K562 (cell line): ENCODE data around the gene TAF5L. TPM values are rescaled to one million over a fixed set of nuclear protein-coding genes. Genes with fewer than 3 reads are reported as not detected.

ENCODE experiments used
- ATAC-seq: fragments of 200-7000 bp; cut with Tn5 transposase; 3 replicates; pipeline ENCODE4 v1.9.1; 2020; ENCODE audit warnings: moderate library complexity
- BruUV-seq: library from RNA; stranded (reverse); fragments of 400-500 nt; replicated peaks from 2 replicates; lab custom pipeline; 2021; lab: Mats Ljungman, UMichigan
- CTCF ChIA-PET: fragments of 300-600 bp; formaldehyde crosslinking; extraction: SDS; loops from one replicate; lab custom pipeline; 2021; ENCODE audit warnings: low intra/inter-chr PET ratio; lab: Yijun Ruan, JAX
- POLR2A ChIA-PET: fragments of 300-600, 350-650 bp; sonication (Branson Sonifier 250); formaldehyde crosslinking; extraction: SDS; loops from one replicate; lab custom pipeline; 2021; ENCODE audit warnings: antibody characterized with exemption, inconsistent platforms; lab: Yijun Ruan, JAX
- DNase-seq, 4 experiments: peaks; one replicate each; pipeline versions ENCODE4 v3.0.0 to v3.0.0-alpha.2; 2011 to 2018; ENCODE audit warnings: low spot score in 3 of 4, mixed read lengths in 3 of 4; ENCODE audit errors: extremely low read depth in 1 of 4
- FAIRE-seq: peaks from 2 replicates; lab custom pipeline; 2011; peaks lifted over from hg19 to GRCh38; lab: Jason Lieb, UNC
- H2AFZ ChIP-seq: 2 replicates; pipeline ENCODE4 v1.6.0; 2011; ENCODE audit warnings: low read depth, low read length, control low read depth, inconsistent platforms
- H3K27ac ChIP-seq: fragments of 200-600 bp; 3 replicates; pipeline ENCODE4 v1.8.0; 2011; ENCODE audit warnings: low read depth, mild to moderate bottlenecking, control low read depth, inconsistent platforms, low read length, moderate library complexity, mixed read lengths; ENCODE audit errors: extremely low read depth
- H3K27me3 ChIP-seq, 2 experiments: fragments of 300-600 bp in 1 of 2; 2 replicates in 1 of 2; 3 replicates in 1 of 2; pipeline versions ENCODE4 v1.6.0 to v1.8.0; 2011; ENCODE audit warnings: inconsistent platforms in 2 of 2, low read length in 2 of 2, mild to moderate bottlenecking in 1 of 2, mixed read lengths in 1 of 2, moderate library complexity in 1 of 2; ENCODE audit not compliant: control insufficient read depth in 2 of 2, insufficient read depth in 2 of 2
- H3K36me3 ChIP-seq: fragments of 300-600 bp; 3 replicates; pipeline ENCODE4 v1.8.0; 2011; ENCODE audit warnings: mild to moderate bottlenecking, low read length, inconsistent platforms; ENCODE audit not compliant: control insufficient read depth, insufficient read depth
- H3K4me1 ChIP-seq, 2 experiments: fragments of 200-600 bp in 1 of 2; replicated peaks in 1 of 2; 2 replicates in 1 of 2; 3 replicates in 1 of 2; pipeline versions ENCODE4 v1.5.1 to v1.8.0; 2011; ENCODE audit warnings: inconsistent platforms in 2 of 2, low read length in 2 of 2, mild to moderate bottlenecking in 1 of 2, mixed read lengths in 1 of 2, moderate library complexity in 1 of 2; ENCODE audit not compliant: control insufficient read depth in 2 of 2, insufficient read depth in 2 of 2
- H3K4me2 ChIP-seq: 2 replicates; pipeline ENCODE4 v1.6.1; 2011; ENCODE audit warnings: low read length, control low read depth, inconsistent platforms, mixed read lengths; ENCODE audit not compliant: insufficient read depth
- H3K4me3 ChIP-seq: fragments of 200-600 bp; sonication (generic), shearing (Covaris generic); 2 replicates; pipeline ENCODE4 v1.5.1; 2016; ENCODE audit warnings: control low read depth, inconsistent platforms
- H3K79me2 ChIP-seq: fragments of 200-600 bp; 3 replicates; pipeline ENCODE4 v1.8.0; 2011; ENCODE audit warnings: low read length, inconsistent platforms; ENCODE audit not compliant: control insufficient read depth, insufficient read depth
- H3K9ac ChIP-seq, 2 experiments: 2 replicates each; pipeline versions ENCODE4 v1.6.0 to v1.6.1; 2011; ENCODE audit warnings: low read depth in 2 of 2, low read length in 2 of 2, control low read depth in 1 of 2, inconsistent platforms in 1 of 2, mild to moderate bottlenecking in 1 of 2, mixed read lengths in 1 of 2; ENCODE audit not compliant: insufficient read depth in 1 of 2
- H3K9me1 ChIP-seq: one replicate; pipeline ENCODE4 v1.6.0; 2011; ENCODE audit warnings: inconsistent platforms, mild to moderate bottlenecking, low read length, moderate library complexity; ENCODE audit not compliant: control insufficient read depth, insufficient read depth
- H3K9me3 ChIP-seq: replicated peaks from 2 replicates; pipeline ENCODE4 v1.5.1; 2011; ENCODE audit warnings: low read depth, low read length, inconsistent platforms; ENCODE audit not compliant: control insufficient read depth, insufficient read depth
- H4K20me1 ChIP-seq: replicated peaks from 2 replicates; pipeline ENCODE4 v1.6.1; 2011; ENCODE audit warnings: low read length, inconsistent platforms, mixed read lengths; ENCODE audit not compliant: control insufficient read depth, insufficient read depth
- DDX20 ChIP-seq: fragments of 450-650 bp; IDR thresholded peaks from 2 replicates; pipeline ENCODE4 v1.6.1; 2016; ENCODE audit warnings: missing genetic modification characterization, low read depth, mild to moderate bottlenecking, missing compliant biosample characterization, moderate library complexity
- DLX4 ChIP-seq: fragments of 250-450 bp; sonication (Bioruptor Pico); IDR thresholded peaks from 2 replicates; pipeline ENCODE4 v1.6.1; 2021; ENCODE audit warnings: mild to moderate bottlenecking
- HEY1 ChIP-seq: fragments of 250-450 bp; sonication (Bioruptor Pico); IDR thresholded peaks from 2 replicates; pipeline ENCODE4 v1.5.0; 2020; ENCODE audit warnings: mild to moderate bottlenecking, moderate library complexity, borderline replicate concordance
- ILF3 ChIP-seq: fragments of 450-650 bp; IDR thresholded peaks from 2 replicates; pipeline ENCODE4 v1.6.1; 2018; ENCODE audit warnings: antibody characterized with exemption, mild to moderate bottlenecking, moderate library complexity, borderline replicate concordance
- MAFG ChIP-seq: fragments of 450-650 bp; conservative IDR thresholded peaks from 2 replicates; pipeline ENCODE4 v1.6.1; 2016; ENCODE audit warnings: missing genetic modification characterization, missing compliant biosample characterization
- SNIP1 ChIP-seq: fragments of 450-650 bp; IDR thresholded peaks from 2 replicates; pipeline ENCODE4 v1.7.1; 2017; ENCODE audit warnings: low read depth, mild to moderate bottlenecking
- WGBS: fragments of 100-300 bp; shearing (Covaris generic); methylation state at CpG from one replicate; pipeline ENCODE4 v1.1.6; 2016; ENCODE audit warnings: low coverage, mixed read lengths; ENCODE audit not compliant: insufficient coverage; ENCODE audit errors: missing lambda C conversion rate; 5-methylcytosine and 5-hydroxymethylcytosine counted together
- in situ Hi-C: fragments of 300-500 bp; cut with MboI; formaldehyde crosslinking; loops from 4 replicates; pipeline ENCODE4 v1.15.0; 2018; ENCODE audit warnings: inconsistent platforms, mixed read lengths
- intact Hi-C: fragments of 100-400 bp; cut with micrococcal nuclease; formaldehyde crosslinking; loops from 2 replicates; pipeline ENCODE4 v1.14.2; 2022
- polyA plus RNA-seq, 8 experiments: library from polyadenylated mRNA; depleted of rRNA in 4 of 8; stranded (reverse) in 5 of 8; unstranded in 3 of 8; fragments of >200 nt; fragmentation: Nextera tagmentation in 2 of 8; fragmentation: Illumina TruSeq in 1 of 8; extraction: Ambion mirVana in 2 of 8; extraction: Trizol in 1 of 8; gene quantifications; 2 replicates each; pipeline versions ENCODE4 v1.2.1 to v1.2.3, GENCODE V29; 2011 to 2014; ENCODE audit warnings: inconsistent platforms in 1 of 8, missing spikeins in 1 of 8
- total RNA-seq, 7 experiments: library from RNA; depleted of rRNA in 6 of 7; stranded (reverse); fragments of >200 nt in 6 of 7; fragmentation: Illumina TruSeq in 2 of 7; extraction: Trizol in 2 of 7; gene quantifications; 2 replicates each; pipeline versions ENCODE4 v1.2.1 to v1.2.3, GENCODE V29; 2011 to 2021; ENCODE audit warnings: low replicate concordance in 1 of 7

TAF5L gene
- total and polyA plus RNA-seq, 9 of the 15 experiments (the other 6 are each of a cell fraction or from before 2014, with no cell fraction given): 2.2 to 34.2 (median 23.3) TPM

- BruUV-seq: no TSS peak
- no peak overlapping the region for H3K27ac ChIP-seq
- peaks cover 55% of the 10 kb centered on the region for H3K36me3 ChIP-seq
- WGBS: 92% methylated on average over 2 of the region's 2 CpGs
- H3K9me3 ChIP-seq: no peaks in the 10 kb centered on the region
- FAIRE-seq (no peak), ATAC-seq (no peak), DNase-seq (no peak)
- ChIA-PET POLR2A (no interaction called here), CTCF (no interaction called here)
- H3K79me2 ChIP-seq: peaks cover 81% of the 10 kb centered on the region
- H3K9me1 ChIP-seq: no peaks in the 10 kb centered on the region
- H3K9ac ChIP-seq: no peak overlapping the region
- H3K4me2 ChIP-seq: no peak overlapping the region
- H3K4me1 ChIP-seq: peaks cover 8 to 15% of the 10 kb centered on the region in 2 experiments; a peak in 4 of 5 replicates
- H3K4me3 ChIP-seq: no peak overlapping the region
- no peak overlapping the region for H2AFZ ChIP-seq
- in situ Hi-C loops: no loop called here
- TF ChIP-seq DDX20 (tag) (no peak), ILF3 (no peak), DLX4 (CRISPR knock-in tag) (no peak), MAFG (tag) (no peak), HEY1 (no peak), SNIP1 (no peak)
- intact Hi-C loops: no loop called here
- no peaks in the 10 kb centered on the region for H3K27me3 ChIP-seq
- peaks cover 6% of the 10 kb centered on the region; the same call in 1 of the 2 replicates for H4K20me1 ChIP-seq
Measured at GRCh38 chr1:229629261-229629660, 3.3 kb upstream of the TAF5L start.
